ENCODE data around the gene PIK3R1.

DNA sequence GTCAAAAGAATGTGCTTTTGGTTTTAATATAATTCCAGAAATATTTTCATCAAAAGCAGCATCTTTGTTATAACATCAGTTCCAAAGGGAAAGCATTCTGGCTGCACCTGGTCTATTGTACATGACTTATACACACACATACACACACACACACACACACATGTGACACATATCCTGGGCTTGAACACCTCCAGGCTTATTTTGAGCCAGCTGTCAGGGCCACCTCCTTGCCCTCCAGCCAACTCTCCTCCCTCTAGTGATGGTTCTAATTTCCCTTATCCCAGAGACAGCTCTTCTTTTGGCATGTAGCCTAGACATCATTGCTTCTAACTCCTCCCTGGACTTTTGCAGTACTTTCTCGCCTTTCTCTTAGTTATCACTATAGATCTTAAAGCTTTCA lies 115.0 kb downstream of the PIK3R1 start:
- TF ChIP-seq POLR2AphosphoS5 (IDR thresholded peaks at IDR 0.05; ENCODE audit: low read depth, low read length) (no peak), TAF1 (IDR thresholded peaks at IDR 0.05; ENCODE audit: borderline replicate concordance, low read depth, low read length) (no peak), POLR2A (IDR thresholded peaks at IDR 0.05; ENCODE audit: low read depth, low read length) (no peak)

Measured in GM12892 (cell line).